ENCODE data around the gene SSBP2. TPM values are rescaled to one million over a fixed set of nuclear protein-coding genes. Genes with fewer than 3 reads are reported as not detected.
"Not testable (repeated sequence)": the region's sequence is repeated elsewhere in the genome, so short reads cannot be mapped to it uniquely, and the experiment has no call there.

The SSBP2 gene
- total RNA-seq, 4 donors from 2014 or later, result 38.6 to 58.5 (median 51.8) TPM

GRCh38 chr5:81601919-81602318 is 149.0 kb downstream of the SSBP2 start:
- H3K4me1 ChIP-seq, result no peaks in the 10 kb centered on the region
- no peaks in the 10 kb centered on the region for H3K36me3 ChIP-seq
- H3K27ac ChIP-seq, result no peak overlapping the region
- WGBS, 2 donors, result 98 to 100% methylated on average over 1 of the region's 1 CpG
- no peak overlapping the region for H3K4me3 ChIP-seq (replicated peaks in 1 of 3)
- no peaks in the 10 kb centered on the region for H3K9me3 ChIP-seq
- H3K27me3 ChIP-seq, result no peaks in the 10 kb centered on the region
- no peak for DNase-seq
- intact Hi-C loops (cut with DNase I), result no loop called here
- no peak for TF ChIP-seq POLR2A (IDR thresholded peaks at IDR 0.05)
- TF ChIP-seq, protein P1, sequence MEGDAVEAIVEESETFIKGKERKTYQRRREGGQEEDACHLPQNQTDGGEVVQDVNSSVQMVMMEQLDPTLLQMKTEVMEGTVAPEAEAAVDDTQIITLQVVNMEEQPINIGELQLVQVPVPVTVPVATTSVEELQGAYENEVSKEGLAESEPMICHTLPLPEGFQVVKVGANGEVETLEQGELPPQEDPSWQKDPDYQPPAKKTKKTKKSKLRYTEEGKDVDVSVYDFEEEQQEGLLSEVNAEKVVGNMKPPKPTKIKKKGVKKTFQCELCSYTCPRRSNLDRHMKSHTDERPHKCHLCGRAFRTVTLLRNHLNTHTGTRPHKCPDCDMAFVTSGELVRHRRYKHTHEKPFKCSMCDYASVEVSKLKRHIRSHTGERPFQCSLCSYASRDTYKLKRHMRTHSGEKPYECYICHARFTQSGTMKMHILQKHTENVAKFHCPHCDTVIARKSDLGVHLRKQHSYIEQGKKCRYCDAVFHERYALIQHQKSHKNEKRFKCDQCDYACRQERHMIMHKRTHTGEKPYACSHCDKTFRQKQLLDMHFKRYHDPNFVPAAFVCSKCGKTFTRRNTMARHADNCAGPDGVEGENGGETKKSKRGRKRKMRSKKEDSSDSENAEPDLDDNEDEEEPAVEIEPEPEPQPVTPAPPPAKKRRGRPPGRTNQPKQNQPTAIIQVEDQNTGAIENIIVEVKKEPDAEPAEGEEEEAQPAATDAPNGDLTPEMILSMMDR (IDR thresholded peaks at IDR 0.05), result no peak

DNA sequence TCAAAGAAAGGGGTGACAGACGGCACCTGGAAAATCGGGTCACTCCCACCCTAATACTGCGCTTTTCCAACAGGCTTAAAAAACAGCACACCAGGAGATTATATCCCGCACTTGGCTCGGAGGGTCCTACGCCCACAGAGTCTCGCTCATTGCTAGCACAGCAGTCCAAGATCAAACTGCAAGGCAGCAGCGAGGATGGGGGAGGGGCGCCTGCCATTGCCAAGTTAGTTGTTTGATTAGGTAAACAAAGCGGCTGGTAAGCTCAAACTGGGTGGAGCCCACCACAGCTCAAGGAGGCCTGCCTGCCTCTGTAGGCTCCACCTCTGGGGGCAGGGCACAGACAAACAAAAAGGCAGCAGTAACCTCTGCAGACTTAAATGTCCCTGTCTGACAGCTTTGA is 158.8 kb downstream of the SSBP2 start:
- not testable (repeated sequence) for H3K27me3 ChIP-seq
- WGBS, 2 donors, result 96 to 99% methylated on average over 10 of the region's 10 CpGs

GRCh38 chr5:81590498-81591384 is 160.2 kb downstream of the SSBP2 start:
- Histone ChIP-seq H3K9me3 (no peaks in the 10 kb centered on the region), H3K36me3 (no peaks in the 10 kb centered on the region), H3K4me3 (replicated peaks in 1 of 3) (no peak overlapping the region), H3K27ac (no peak overlapping the region), H3K4me1 (no peaks in the 10 kb centered on the region), H3K27me3 (no peaks in the 10 kb centered on the region)
- no peak for DNase-seq
- TF ChIP-seq, protein P1 (IDR thresholded peaks at IDR 0.05), result no peak
- no peak for TF ChIP-seq POLR2A (IDR thresholded peaks at IDR 0.05)
- 86% methylated on average over 6 of the region's 6 CpGs for WGBS, 2 donors
- intact Hi-C loops (cut with DNase I), result no loop called here

More for the DNA sequence above, 158.8 kb downstream of the SSBP2 start:
- H3K36me3 ChIP-seq; H3K27ac ChIP-seq; H3K4me1 ChIP-seq; H3K9me3 ChIP-seq; intact Hi-C loops (cut with DNase I); DNase-seq; H3K4me3 ChIP-seq (replicated peaks in 1 of 3): not testable (repeated sequence)

GRCh38 chr5:81579262-81579924 is 171.5 kb downstream of the SSBP2 start:
- no peak for DNase-seq
- Histone ChIP-seq H3K36me3 (no peaks in the 10 kb centered on the region), H3K4me1 (no peaks in the 10 kb centered on the region), H3K4me3 (replicated peaks in 1 of 3) (no peak overlapping the region), H3K9me3 (no peaks in the 10 kb centered on the region), H3K27ac (no peak overlapping the region), H3K27me3 (no peaks in the 10 kb centered on the region)
- no peak for TF ChIP-seq POLR2A (IDR thresholded peaks at IDR 0.05)
- TF ChIP-seq, protein P1 (IDR thresholded peaks at IDR 0.05), result no peak
- 65 to 67% methylated on average over 1 of the region's 1 CpG for WGBS, 2 donors
- intact Hi-C loops (cut with DNase I), result no loop called here

GRCh38 chr5:81577091-81577490 is 173.8 kb downstream of the SSBP2 start:
- TF ChIP-seq, protein P1 (IDR thresholded peaks at IDR 0.05), result no peak
- no peak for TF ChIP-seq POLR2A (IDR thresholded peaks at IDR 0.05)
- WGBS, 2 donors, result 79 to 95% methylated on average over 3 of the region's 3 CpGs
- no peak overlapping the region for H3K4me3 ChIP-seq (replicated peaks in 1 of 3)
- H3K9me3 ChIP-seq, result no peaks in the 10 kb centered on the region
- intact Hi-C loops (cut with DNase I), result no loop called here
- H3K36me3 ChIP-seq, result no peaks in the 10 kb centered on the region
- H3K4me1 ChIP-seq, result no peaks in the 10 kb centered on the region
- no peaks in the 10 kb centered on the region for H3K27me3 ChIP-seq
- DNase-seq, result no peak
- no peak overlapping the region for H3K27ac ChIP-seq

All from thyroid gland (tissue), 4 donors.